Parathyroid adenoma (tissue), 2 donors: Measurements from ENCODE around the gene LDB1.

ENCODE experiments used
- H2AFZ ChIP-seq: fragments of 300-600 bp; sonication (generic); one replicate; pipeline ENCODE4 v1.7.0; 2017; ENCODE audit warnings: antibody characterized with exemption, mild to moderate bottlenecking
- H3K27ac ChIP-seq: fragments of 300-600 bp; sonication (generic); one replicate; pipeline ENCODE4 v1.7.0; 2017
- H3K27me3 ChIP-seq: fragments of 300-600 bp; sonication (generic); one replicate; pipeline ENCODE4 v1.7.0; 2017; ENCODE audit warnings: low read length; ENCODE audit not compliant: control insufficient read depth, insufficient read depth
- H3K36me3 ChIP-seq: fragments of 300-600 bp; sonication (generic); one replicate; pipeline ENCODE4 v1.7.0; 2017; ENCODE audit warnings: low read length; ENCODE audit not compliant: control insufficient read depth, insufficient read depth
- H3K4me1 ChIP-seq: fragments of 300-600 bp; sonication (generic); one replicate; pipeline ENCODE4 v1.7.0; 2017; ENCODE audit warnings: control low read depth
- H3K4me2 ChIP-seq: fragments of 300-600 bp; sonication (generic); one replicate; pipeline ENCODE4 v1.7.0; 2017; ENCODE audit warnings: low read length
- H3K4me3 ChIP-seq: fragments of 300-600 bp; sonication (generic); one replicate; pipeline ENCODE4 v1.7.0; 2017; ENCODE audit warnings: low read depth, low read length
- H3K79me2 ChIP-seq: fragments of 300-600 bp; sonication (generic); one replicate; pipeline ENCODE4 v1.7.0; 2017; ENCODE audit warnings: control low read depth
- H3K9ac ChIP-seq: fragments of 300-600 bp; sonication (generic); one replicate; pipeline ENCODE4 v1.7.0; 2017; ENCODE audit warnings: mild to moderate bottlenecking
- H3K9me3 ChIP-seq: fragments of 300-600 bp; sonication (generic); one replicate; pipeline ENCODE4 v1.7.0; 2017; ENCODE audit warnings: low read length; ENCODE audit not compliant: control insufficient read depth
- CTCF ChIP-seq: fragments of 300-600 bp; sonication (generic); IDR thresholded peaks from one replicate; pipeline ENCODE4 v1.7.0; 2017; ENCODE audit warnings: antibody characterized with exemption, mild to moderate bottlenecking
- donor health status: primary hyperparathyroidism.

LDB1 gene

GRCh38 chr10:102118867-102119266 is 1.3 kb downstream of the LDB1 start:
- H3K27me3 ChIP-seq: no peaks in the 10 kb centered on the region
- TF ChIP-seq CTCF: no peak
- peak overlapping the region; percentile 100 for H3K27ac ChIP-seq
- no peaks in the 10 kb centered on the region for H3K36me3 ChIP-seq
- peaks cover 46% of the 10 kb centered on the region for H3K4me1 ChIP-seq
- H3K9ac ChIP-seq: no peak overlapping the region
- peak overlapping the region; percentile 96 for H3K4me2 ChIP-seq
- H3K9me3 ChIP-seq: no peaks in the 10 kb centered on the region
- no peak overlapping the region for H2AFZ ChIP-seq
- H3K79me2 ChIP-seq: peaks cover 33% of the 10 kb centered on the region
- H3K4me3 ChIP-seq: peak overlapping the region; percentile 89

GRCh38 chr10:102117391-102118159 is 2.6 kb downstream of the LDB1 start:
- Histone ChIP-seq H3K4me3 (peak overlapping the region; percentile 89), H3K27me3 (no peaks in the 10 kb centered on the region), H2AFZ (no peak overlapping the region), H3K36me3 (no peaks in the 10 kb centered on the region), H3K9me3 (no peaks in the 10 kb centered on the region), H3K79me2 (peaks cover 46% of the 10 kb centered on the region), H3K4me1 (peaks cover 53% of the 10 kb centered on the region), H3K9ac (no peak overlapping the region), H3K27ac (peak overlapping the region; percentile 100), H3K4me2 (peak overlapping the region; percentile 96)
- TF ChIP-seq CTCF: peak; percentile 33

- H3K9me3 ChIP-seq: no peaks in the 10 kb centered on the region
- H3K27ac ChIP-seq: peak overlapping the region; percentile 100
- TF ChIP-seq CTCF: no peak
- H3K4me3 ChIP-seq: no peak overlapping the region
- H3K27me3 ChIP-seq: no peaks in the 10 kb centered on the region
- no peak overlapping the region for H3K9ac ChIP-seq
- no peaks in the 10 kb centered on the region for H3K36me3 ChIP-seq
- H3K4me1 ChIP-seq: peaks cover 49% of the 10 kb centered on the region
- H3K79me2 ChIP-seq: peaks cover 49% of the 10 kb centered on the region
- H2AFZ ChIP-seq: no peak overlapping the region
- H3K4me2 ChIP-seq: peak overlapping the region; percentile 96
These were observed 3.5 kb downstream of the LDB1 start for GRCh38 chr10:102116656-102117055.

DNA sequence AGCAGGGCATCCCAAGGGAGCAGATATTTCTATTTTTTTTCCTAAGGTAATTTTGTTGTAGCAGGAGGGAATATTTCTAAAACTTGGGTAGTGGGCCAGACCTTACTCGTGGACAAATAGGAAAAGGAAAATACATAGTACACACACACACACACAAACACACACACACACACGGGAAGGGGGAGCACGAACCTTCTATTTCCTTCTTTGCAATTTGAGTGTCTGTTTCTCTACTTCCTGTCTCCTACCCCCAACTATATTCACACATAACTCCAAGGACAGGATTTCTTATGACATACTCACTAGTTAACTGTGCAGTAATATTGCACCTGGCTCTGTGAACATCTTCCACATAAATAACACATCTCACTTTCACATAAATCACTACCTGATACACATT is 4.4 kb downstream of the LDB1 start:
- Histone ChIP-seq H3K27me3 (no peaks in the 10 kb centered on the region), H2AFZ (no peak overlapping the region), H3K9me3 (no peaks in the 10 kb centered on the region), H3K4me3 (no peak overlapping the region), H3K79me2 (peaks cover 51% of the 10 kb centered on the region), H3K36me3 (no peaks in the 10 kb centered on the region), H3K27ac (peak overlapping the region; percentile 84), H3K9ac (no peak overlapping the region), H3K4me1 (peaks cover 46% of the 10 kb centered on the region), H3K4me2 (peak overlapping the region; percentile 80)
- no peak for TF ChIP-seq CTCF
